Liver (tissue), 9 donors: ENCODE measurements around the gene NIPBL. TPM values are rescaled to one million over a fixed set of nuclear protein-coding genes. Genes with fewer than 3 reads are reported as not detected.

Source experiments
- DNase-seq: peaks from one replicate; pipeline ENCODE4 v3.0.0-alpha.2; 2017; ENCODE audit warnings: low spot score
- H3K27ac ChIP-seq, 2 donors: one replicate each; pipeline ENCODE4 v1.7.0; 2013; ENCODE audit warnings: inconsistent platforms in 2 of 2, low read length in 2 of 2, control low read depth in 1 of 2, low read depth in 1 of 2, mild to moderate bottlenecking in 1 of 2
- H3K27me3 ChIP-seq, 4 donors: one replicate each; pipeline versions ENCODE4 v1.6.1 to v1.7.0; 2013; ENCODE audit warnings: low read length in 3 of 4, inconsistent platforms in 1 of 4, mild to moderate bottlenecking in 1 of 4, moderate library complexity in 1 of 4; ENCODE audit not compliant: control insufficient read depth in 4 of 4, insufficient read depth in 4 of 4
- H3K36me3 ChIP-seq, 4 donors: one replicate each; pipeline versions ENCODE4 v1.6.1 to v1.7.0; 2013; ENCODE audit warnings: low read length in 3 of 4, mild to moderate bottlenecking in 3 of 4, low read depth in 1 of 4, moderate library complexity in 1 of 4; ENCODE audit not compliant: control insufficient read depth in 4 of 4, insufficient read depth in 3 of 4
- H3K4me1 ChIP-seq, 4 donors: one replicate each; pipeline versions ENCODE4 v1.6.1 to v1.7.0; 2013; ENCODE audit warnings: low read length in 3 of 4, mild to moderate bottlenecking in 3 of 4, moderate library complexity in 1 of 4; ENCODE audit not compliant: control insufficient read depth in 4 of 4, insufficient read depth in 4 of 4
- H3K4me3 ChIP-seq, 3 donors: one replicate each; pipeline versions ENCODE4 v1.6.1 to v1.7.0; 2013; ENCODE audit warnings: low read length in 3 of 3, control low read depth in 1 of 3, low read depth in 1 of 3, mild to moderate bottlenecking in 1 of 3
- H3K9ac ChIP-seq, 2 donors: one replicate each; pipeline ENCODE4 v1.7.0; 2013; ENCODE audit warnings: low read length in 2 of 2, mild to moderate bottlenecking in 2 of 2, moderate library complexity in 2 of 2, control low read depth in 1 of 2, low read depth in 1 of 2
- H3K9me3 ChIP-seq, 4 donors: one replicate each; pipeline versions ENCODE4 v1.6.1 to v1.7.0; 2013; ENCODE audit warnings: low read length in 3 of 4; ENCODE audit not compliant: control insufficient read depth in 4 of 4
- CTCF ChIP-seq: fragments of 150-350 bp; IDR thresholded peaks from 2 replicates; pipeline ENCODE4 v1.5.1; 2017; ENCODE audit warnings: improper control_type of control experiment, low read depth, low read length; ENCODE audit not compliant: missing input control
- FOXA1 ChIP-seq: IDR thresholded peaks from 2 replicates; pipeline ENCODE4 v1.6.1; 2016; ENCODE audit warnings: antibody characterized with exemption
- FOXA2 ChIP-seq: IDR thresholded peaks from 2 replicates; pipeline ENCODE4 v1.6.1; 2016; ENCODE audit warnings: antibody characterized with exemption
- HNF4A ChIP-seq, 2 donors: conservative IDR thresholded peaks; 2 replicates each; pipeline ENCODE4 v1.6.1; 2016; ENCODE audit warnings: antibody characterized with exemption in 2 of 2, mild to moderate bottlenecking in 2 of 2
- HNF4G ChIP-seq: IDR thresholded peaks from 2 replicates; pipeline ENCODE4 v1.6.1; 2016; ENCODE audit warnings: antibody characterized with exemption
- MAX ChIP-seq: IDR thresholded peaks from 2 replicates; pipeline ENCODE4 v1.6.1; 2016; ENCODE audit warnings: antibody characterized with exemption
- NR2F2 ChIP-seq: IDR thresholded peaks from 2 replicates; pipeline ENCODE4 v1.6.1; 2016; ENCODE audit warnings: antibody characterized with exemption
- RAD21 ChIP-seq, 2 donors: IDR thresholded peaks; 2 replicates each; pipeline ENCODE4 v1.6.1; 2016; ENCODE audit warnings: antibody characterized with exemption in 2 of 2, mild to moderate bottlenecking in 2 of 2
- RXRA ChIP-seq, 2 donors: IDR thresholded peaks; 2 replicates each; pipeline ENCODE4 v1.6.1; 2017 to 2018; ENCODE audit warnings: antibody characterized with exemption in 2 of 2, mild to moderate bottlenecking in 1 of 2
- SP1 ChIP-seq: IDR thresholded peaks from 2 replicates; pipeline ENCODE4 v1.6.1; 2018; ENCODE audit warnings: antibody characterized with exemption, mild to moderate bottlenecking
- TAF1 ChIP-seq: conservative IDR thresholded peaks from 2 replicates; pipeline ENCODE4 v1.6.1; 2016; ENCODE audit warnings: antibody characterized with exemption, mild to moderate bottlenecking
- YY1 ChIP-seq: IDR thresholded peaks from 2 replicates; pipeline ENCODE4 v1.6.1; 2016; ENCODE audit warnings: antibody characterized with exemption, mild to moderate bottlenecking
- WGBS: extraction: QIAGEN DNeasy Blood & Tissue Kit; methylation state at CpG from one replicate; pipeline ENCODE4 v1.1.7; 2013; 5-methylcytosine and 5-hydroxymethylcytosine counted together
- polyA plus RNA-seq, 2 donors: library from polyadenylated mRNA; stranded (reverse) in 1 of 2; unstranded in 1 of 2; fragments of 200-250 nt in 1 of 2; fragments of >200 nt in 1 of 2; fragmentation: Nextera tagmentation in 1 of 2; extraction: Ambion mirVana in 1 of 2; gene quantifications; one replicate each; pipeline versions ENCODE4 v1.2.1 to v1.2.3, GENCODE V29; 2013 to 2015
- total RNA-seq, 2 donors: library from RNA; depleted of rRNA; stranded (reverse); fragments of >200 nt; gene quantifications; one replicate each; pipeline ENCODE4 v1.2.3, GENCODE V29; 2014
- TF ChIP-seq, protein P1 (sequence below): IDR thresholded peaks from 2 replicates; pipeline ENCODE4 v1.6.1; 2016; ENCODE audit warnings: antibody characterized with exemption
- donor health status: healthy.
- donor health status: healthy.
- donor health status: healthy.
- donor health status: healthy.
- donor health status: healthy.

NIPBL gene
- total and polyA plus RNA-seq, 4 donors, result 4.9 to 30.3 (median 21.0) TPM

DNA sequence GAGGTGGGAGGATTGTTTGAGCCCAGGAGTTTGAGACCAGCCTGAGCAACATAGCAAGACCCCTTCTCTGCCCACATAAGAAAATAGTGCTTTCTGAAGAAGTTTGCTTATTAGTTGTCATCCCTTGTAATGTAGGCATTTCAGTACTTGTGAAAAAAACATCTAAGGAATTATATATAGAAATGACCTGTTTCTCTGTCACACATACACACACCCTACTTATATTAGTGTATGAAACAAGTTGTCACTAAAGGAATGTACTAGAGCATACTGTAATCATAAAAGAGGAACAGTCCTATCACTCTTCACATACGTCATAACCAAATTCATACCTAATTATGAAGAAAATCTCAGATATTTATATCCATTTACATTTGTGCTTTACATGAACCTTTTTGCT, 122.0 kb downstream of the NIPBL start:
- TF ChIP-seq TAF1 (no peak), NR2F2 (no peak), MAX (no peak)
- no peak for DNase-seq

DNA sequence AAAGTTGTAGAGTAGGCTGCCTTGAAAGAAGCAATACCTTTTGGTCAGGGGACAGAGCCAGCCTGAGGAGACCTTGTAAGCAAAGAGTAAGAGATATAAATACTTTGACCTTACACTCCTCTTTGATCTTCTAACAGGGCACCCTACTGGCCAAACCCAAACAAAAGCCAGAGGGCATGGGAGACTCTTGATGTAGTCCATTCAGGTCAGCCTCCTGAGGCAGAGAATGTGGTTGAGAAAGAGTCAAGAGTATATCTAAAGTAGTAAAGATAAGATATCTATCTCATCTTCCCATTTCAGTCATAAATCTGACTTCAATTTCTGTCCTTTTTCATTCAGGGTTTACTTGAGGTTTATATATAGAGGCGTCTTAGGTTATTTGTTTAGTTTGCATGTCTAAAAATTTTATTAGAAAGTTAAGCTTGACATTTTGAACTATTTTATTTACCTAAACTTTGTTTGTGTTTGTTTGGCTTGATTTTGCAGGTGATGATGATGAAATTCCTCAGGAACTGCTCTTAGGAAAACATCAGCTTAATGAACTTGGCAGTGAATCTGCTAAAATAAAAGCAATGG, 125.7 kb downstream of the NIPBL start:
- H3K4me3 ChIP-seq, result no peak overlapping the region
- peaks cover 4 to 27% (median 12%) of the 10 kb centered on the region in 4 donors for H3K36me3 ChIP-seq
- DNase-seq, result no peak
- TF ChIP-seq MAX (no peak), NR2F2 (no peak), CTCF (no peak), TAF1 (no peak), HNF4G (no peak), HNF4A (conservative IDR thresholded peaks at IDR 0.05) (peak; percentile 32 to 64), RXRA (IDR thresholded peaks at IDR 0.05) (peak; percentile 33 to 34), RAD21 (IDR thresholded peaks at IDR 0.05) (peak in 1 of 2 donors; percentile 9), FOXA1 (no peak), SP1 (no peak), YY1 (no peak)
- TF ChIP-seq, protein P1, sequence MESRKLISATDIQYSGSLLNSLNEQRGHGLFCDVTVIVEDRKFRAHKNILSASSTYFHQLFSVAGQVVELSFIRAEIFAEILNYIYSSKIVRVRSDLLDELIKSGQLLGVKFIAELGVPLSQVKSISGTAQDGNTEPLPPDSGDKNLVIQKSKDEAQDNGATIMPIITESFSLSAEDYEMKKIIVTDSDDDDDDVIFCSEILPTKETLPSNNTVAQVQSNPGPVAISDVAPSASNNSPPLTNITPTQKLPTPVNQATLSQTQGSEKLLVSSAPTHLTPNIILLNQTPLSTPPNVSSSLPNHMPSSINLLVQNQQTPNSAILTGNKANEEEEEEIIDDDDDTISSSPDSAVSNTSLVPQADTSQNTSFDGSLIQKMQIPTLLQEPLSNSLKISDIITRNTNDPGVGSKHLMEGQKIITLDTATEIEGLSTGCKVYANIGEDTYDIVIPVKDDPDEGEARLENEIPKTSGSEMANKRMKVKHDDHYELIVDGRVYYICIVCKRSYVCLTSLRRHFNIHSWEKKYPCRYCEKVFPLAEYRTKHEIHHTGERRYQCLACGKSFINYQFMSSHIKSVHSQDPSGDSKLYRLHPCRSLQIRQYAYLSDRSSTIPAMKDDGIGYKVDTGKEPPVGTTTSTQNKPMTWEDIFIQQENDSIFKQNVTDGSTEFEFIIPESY, result no peak
- no peak overlapping the region for H3K27ac ChIP-seq
- H3K9ac ChIP-seq, result no peak overlapping the region
- peaks cover 0 to 14% (median 8%) of the 10 kb centered on the region in 4 donors for H3K4me1 ChIP-seq
- 49% methylated on average over 1 of the region's 1 CpG for WGBS
- H3K27me3 ChIP-seq, result no peaks in the 10 kb centered on the region
- no peaks in the 10 kb centered on the region for H3K9me3 ChIP-seq

More for the DNA sequence above, 122.0 kb downstream of the NIPBL start:
- no peaks in the 10 kb centered on the region for H3K27me3 ChIP-seq
- no peaks in the 10 kb centered on the region for H3K9me3 ChIP-seq
- WGBS, result 92% methylated on average over 1 of the region's 1 CpG
- H3K27ac ChIP-seq, result no peak overlapping the region
- no peak overlapping the region for H3K4me3 ChIP-seq
- H3K4me1 ChIP-seq, result peaks cover 2 to 14% (median 8%) of the 10 kb centered on the region in 4 donors
- H3K9ac ChIP-seq, result no peak overlapping the region
- H3K36me3 ChIP-seq, result peaks cover 0 to 12% (median 10%) of the 10 kb centered on the region in 4 donors

GRCh38 chr5:37005252-37005651, 128.7 kb downstream of the NIPBL start:
- H3K36me3 ChIP-seq, result peaks cover 3 to 46% (median 14%) of the 10 kb centered on the region in 4 donors
- no peak overlapping the region for H3K9ac ChIP-seq
- H3K4me3 ChIP-seq, result no peak overlapping the region
- peaks cover 0 to 14% (median 8%) of the 10 kb centered on the region in 4 donors for H3K4me1 ChIP-seq
- no peak for DNase-seq
- no peak for TF ChIP-seq FOXA2
- TF ChIP-seq NR2F2, result no peak
- no peak for TF ChIP-seq TAF1
- no peak for TF ChIP-seq YY1
- no peak for TF ChIP-seq RXRA (IDR thresholded peaks at IDR 0.05)
- no peak overlapping the region for H3K27ac ChIP-seq
- 80% methylated on average over 6 of the region's 6 CpGs for WGBS
- no peaks in the 10 kb centered on the region for H3K27me3 ChIP-seq
- no peaks in the 10 kb centered on the region for H3K9me3 ChIP-seq
